GM12891 (cell line): ENCODE data around the gene CNOT10.

ENCODE experiments used
- PAX5 ChIP-seq: IDR thresholded peaks from 2 replicates; pipeline ENCODE4 v1.6.1; 2011; ENCODE audit warnings: low read length, moderate library complexity, mild to moderate bottlenecking; ENCODE audit not compliant: insufficient read depth, severe bottlenecking
- POLR2A ChIP-seq: IDR thresholded peaks from 2 replicates; pipeline ENCODE4 v1.6.1; 2011; ENCODE audit warnings: low read depth, low read length, control low read depth
- POLR2AphosphoS5 ChIP-seq: IDR thresholded peaks from 2 replicates; pipeline ENCODE4 v1.6.1; 2011; ENCODE audit warnings: low read depth, low read length, control low read depth

- TF ChIP-seq POLR2A (no peak), POLR2AphosphoS5 (no peak), PAX5 (no peak)
Measured at GRCh38 chr3:32816439-32817256, 131.7 kb downstream of the CNOT10 start.
